Neural progenitor cell (in vitro differentiated cells): ENCODE results near the gene BCL6B.

Experiments used
- CTCF ChIP-seq: fragments of 200-600 bp; sonication (generic); IDR thresholded peaks from 2 replicates; pipeline ENCODE4 v1.5.1; 2017; ENCODE audit warnings: antibody characterized with exemption, mild to moderate bottlenecking
- EZH2 ChIP-seq: fragments of 200-600 bp; sonication (generic); IDR thresholded peaks from 2 replicates; pipeline ENCODE4 v1.6.1; 2017; ENCODE audit warnings: antibody characterized with exemption, mild to moderate bottlenecking, moderate library complexity

GRCh38 chr17:7067198-7067597, 44.3 kb downstream of the BCL6B start:
- TF ChIP-seq CTCF (no peak), EZH2 (no peak)
